Loucy (cell line): ENCODE results near the gene CHRD.

Experiments
- H2AFZ ChIP-seq: fragments of 200-600 bp; sonication (generic); 2 replicates; pipeline ENCODE4 v1.6.0; 2016; ENCODE audit warnings: antibody characterized with exemption, mild to moderate bottlenecking, low read length, moderate library complexity
- H3F3A ChIP-seq: fragments of 200-600 bp; 2 replicates; pipeline ENCODE4 v1.6.0; 2016; ENCODE audit warnings: antibody characterized with exemption, low read depth, mild to moderate bottlenecking
- H3K27me3 ChIP-seq: fragments of 200-600 bp; sonication (generic); 2 replicates; pipeline ENCODE4 v1.6.1; 2014; ENCODE audit warnings: low read length, mild to moderate bottlenecking; ENCODE audit not compliant: insufficient read depth, poor library complexity, severe bottlenecking
- H3K36me3 ChIP-seq: fragments of 200-600 bp; sonication (generic); 2 replicates; pipeline ENCODE4 v1.6.1; 2016; ENCODE audit warnings: low read length; ENCODE audit not compliant: insufficient read depth
- H3K4me1 ChIP-seq: fragments of 200-600 bp; sonication (generic); 2 replicates; pipeline ENCODE4 v1.5.1; 2014; ENCODE audit warnings: low read length, mild to moderate bottlenecking; ENCODE audit not compliant: insufficient read depth, poor library complexity, severe bottlenecking
- H3K4me2 ChIP-seq: fragments of 200-600 bp; sonication (generic); 2 replicates; pipeline ENCODE4 v1.6.0; 2014; ENCODE audit warnings: antibody characterized with exemption, low read length, low read depth, mild to moderate bottlenecking; ENCODE audit not compliant: poor library complexity, severe bottlenecking
- H3K4me3 ChIP-seq: fragments of 200-600 bp; sonication (generic); 2 replicates; pipeline ENCODE4 v1.5.1; 2014; ENCODE audit warnings: low read length, mild to moderate bottlenecking, mixed read lengths; ENCODE audit not compliant: poor library complexity, severe bottlenecking
- H3K79me2 ChIP-seq: fragments of 200-600 bp; sonication (generic); 2 replicates; pipeline ENCODE4 v1.6.1; 2014; ENCODE audit warnings: low read length; ENCODE audit not compliant: insufficient read depth
- H3K9ac ChIP-seq: fragments of 200-600 bp; sonication (generic); 2 replicates; pipeline ENCODE4 v1.6.0; 2014; ENCODE audit warnings: mild to moderate bottlenecking, low read depth, low read length, moderate library complexity; ENCODE audit not compliant: poor library complexity, severe bottlenecking
- H3K9me2 ChIP-seq: fragments of 200-600 bp; sonication (generic); replicated peaks from 2 replicates; pipeline ENCODE4 v1.6.1; 2016; ENCODE audit warnings: low read depth, low read length, mixed read lengths
- H3K9me3 ChIP-seq: fragments of 200-600 bp; sonication (generic); 2 replicates; pipeline ENCODE4 v1.6.1; 2014; ENCODE audit warnings: mild to moderate bottlenecking, antibody characterized with exemption, low read length, low read depth; ENCODE audit not compliant: insufficient read depth
- H4K20me1 ChIP-seq: fragments of 200-600 bp; sonication (generic); 2 replicates; pipeline ENCODE4 v1.6.0; 2014; ENCODE audit warnings: antibody characterized with exemption, low read length, mild to moderate bottlenecking; ENCODE audit not compliant: insufficient read depth, poor library complexity, severe bottlenecking
- EZH2phosphoT487 ChIP-seq: fragments of 200-600 bp; IDR thresholded peaks from 2 replicates; pipeline ENCODE4 v1.6.1; 2018; ENCODE audit warnings: antibody characterized with exemption, mild to moderate bottlenecking, moderate library complexity, borderline replicate concordance
- TF ChIP-seq, protein P1 (sequence below): fragments of 200-600 bp; sonication (generic); conservative IDR thresholded peaks from 2 replicates; pipeline ENCODE4 v1.5.1; 2014; ENCODE audit warnings: mild to moderate bottlenecking, antibody characterized with exemption, low read length

CHRD gene

DNA sequence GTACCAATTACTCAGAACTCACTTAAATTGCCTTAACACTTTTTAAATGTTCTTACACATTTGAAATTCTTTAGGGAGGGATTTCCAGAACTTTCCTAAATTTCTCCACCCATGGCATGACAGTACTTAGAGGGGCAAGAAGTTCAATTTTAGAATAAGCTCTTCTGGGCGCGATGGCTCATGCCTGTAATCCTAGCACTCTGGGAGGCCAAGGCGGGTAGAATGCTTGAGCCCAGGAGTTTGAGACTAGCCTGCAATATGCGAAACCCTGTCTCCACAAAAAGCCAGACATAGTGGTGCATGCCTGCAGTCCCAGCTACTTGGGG, 31.8 kb upstream of the CHRD start:
- H3K4me1 ChIP-seq = no peaks in the 10 kb centered on the region
- no peaks in the 10 kb centered on the region for H3K36me3 ChIP-seq
- H3K4me2 ChIP-seq = no peak overlapping the region
- H3K79me2 ChIP-seq = no peaks in the 10 kb centered on the region
- no peaks in the 10 kb centered on the region for H3K27me3 ChIP-seq
- H4K20me1 ChIP-seq = no peaks in the 10 kb centered on the region
- H3F3A ChIP-seq = no peaks in the 10 kb centered on the region
- H3K9ac ChIP-seq = no peak overlapping the region
- H3K9me2 ChIP-seq = no peaks in the 10 kb centered on the region
- H3K4me3 ChIP-seq = no peak overlapping the region
- TF ChIP-seq, protein P1, sequence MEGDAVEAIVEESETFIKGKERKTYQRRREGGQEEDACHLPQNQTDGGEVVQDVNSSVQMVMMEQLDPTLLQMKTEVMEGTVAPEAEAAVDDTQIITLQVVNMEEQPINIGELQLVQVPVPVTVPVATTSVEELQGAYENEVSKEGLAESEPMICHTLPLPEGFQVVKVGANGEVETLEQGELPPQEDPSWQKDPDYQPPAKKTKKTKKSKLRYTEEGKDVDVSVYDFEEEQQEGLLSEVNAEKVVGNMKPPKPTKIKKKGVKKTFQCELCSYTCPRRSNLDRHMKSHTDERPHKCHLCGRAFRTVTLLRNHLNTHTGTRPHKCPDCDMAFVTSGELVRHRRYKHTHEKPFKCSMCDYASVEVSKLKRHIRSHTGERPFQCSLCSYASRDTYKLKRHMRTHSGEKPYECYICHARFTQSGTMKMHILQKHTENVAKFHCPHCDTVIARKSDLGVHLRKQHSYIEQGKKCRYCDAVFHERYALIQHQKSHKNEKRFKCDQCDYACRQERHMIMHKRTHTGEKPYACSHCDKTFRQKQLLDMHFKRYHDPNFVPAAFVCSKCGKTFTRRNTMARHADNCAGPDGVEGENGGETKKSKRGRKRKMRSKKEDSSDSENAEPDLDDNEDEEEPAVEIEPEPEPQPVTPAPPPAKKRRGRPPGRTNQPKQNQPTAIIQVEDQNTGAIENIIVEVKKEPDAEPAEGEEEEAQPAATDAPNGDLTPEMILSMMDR = no peak
- no peak for TF ChIP-seq EZH2phosphoT487
- no peaks in the 10 kb centered on the region for H3K9me3 ChIP-seq
- no peak overlapping the region for H2AFZ ChIP-seq

DNA sequence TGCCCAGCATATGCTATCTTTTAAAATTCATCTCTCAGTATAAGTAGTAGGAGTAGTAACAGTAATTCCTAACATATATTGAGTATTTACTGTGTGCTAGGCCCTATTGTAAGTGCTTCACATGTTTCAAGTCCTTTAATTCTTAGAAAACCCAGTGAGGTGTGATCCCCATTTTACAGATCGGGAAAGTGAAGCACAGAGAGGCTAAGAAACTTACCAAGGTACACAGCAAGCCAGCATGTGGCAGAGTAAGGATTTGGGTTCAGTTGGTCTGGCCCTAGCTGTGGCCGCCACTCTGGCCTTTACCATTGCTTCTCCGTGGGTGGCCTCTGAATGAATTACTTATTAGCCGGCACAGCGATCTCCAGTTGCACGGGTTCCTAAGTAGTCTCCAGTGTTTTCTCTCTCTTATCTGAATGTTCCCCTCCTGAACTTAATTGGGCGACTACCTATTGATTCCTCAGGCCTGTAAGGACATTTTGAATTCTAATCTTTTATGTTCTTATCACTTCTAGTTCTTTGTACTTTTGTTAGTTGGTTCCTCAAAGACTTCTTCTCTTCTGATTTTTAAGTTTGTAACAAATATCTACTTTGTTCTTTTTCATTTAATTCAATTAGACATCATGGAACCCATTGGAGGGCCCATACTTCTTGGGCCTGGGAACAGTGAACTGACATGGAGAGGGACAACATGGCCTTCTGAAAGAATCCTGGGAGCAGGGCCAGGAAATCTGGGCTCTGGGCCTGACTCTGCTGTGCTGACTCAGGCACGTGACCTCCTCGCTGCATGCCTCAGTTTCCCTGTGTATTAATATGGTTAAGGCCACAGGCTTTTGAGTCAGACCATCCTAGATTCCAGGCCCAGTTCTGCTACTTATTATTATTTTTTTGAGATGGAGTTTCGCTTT, 30.0 kb upstream of the CHRD start:
- no peaks in the 10 kb centered on the region for H3K9me2 ChIP-seq
- no peaks in the 10 kb centered on the region for H3K27me3 ChIP-seq
- H3K4me3 ChIP-seq = no peak overlapping the region
- H2AFZ ChIP-seq = no peak overlapping the region
- no peaks in the 10 kb centered on the region for H3F3A ChIP-seq
- TF ChIP-seq, protein P1 = no peak
- no peak for TF ChIP-seq EZH2phosphoT487
- no peaks in the 10 kb centered on the region for H3K4me1 ChIP-seq
- H3K36me3 ChIP-seq = no peaks in the 10 kb centered on the region
- H3K4me2 ChIP-seq = no peak overlapping the region
- no peaks in the 10 kb centered on the region for H3K9me3 ChIP-seq
- H3K79me2 ChIP-seq = no peaks in the 10 kb centered on the region
- H4K20me1 ChIP-seq = no peaks in the 10 kb centered on the region
- H3K9ac ChIP-seq = no peak overlapping the region

DNA sequence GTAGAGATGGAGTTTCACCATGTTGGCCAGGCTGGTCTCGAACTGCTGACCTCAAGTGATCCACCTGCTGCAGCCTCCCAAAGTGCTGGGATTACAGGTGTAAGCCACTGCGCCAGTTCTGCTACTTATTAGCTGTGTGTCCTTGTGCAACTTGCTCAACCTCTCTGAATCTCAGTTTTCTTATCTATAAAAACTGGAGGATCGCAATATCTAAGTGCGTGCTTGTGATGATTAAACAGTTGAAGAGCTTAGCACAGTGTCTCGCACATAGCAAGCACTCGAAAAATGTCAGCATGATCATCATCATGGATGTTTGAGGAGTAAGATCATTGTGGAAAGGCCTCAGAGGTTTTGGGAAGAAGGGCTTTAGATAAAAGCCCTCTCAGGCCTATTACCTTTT, 29.2 kb upstream of the CHRD start:
- Histone ChIP-seq H3K9me2 (no peaks in the 10 kb centered on the region), H3K9me3 (no peaks in the 10 kb centered on the region), H3K4me2 (no peak overlapping the region), H3K4me3 (no peak overlapping the region), H3K27me3 (no peaks in the 10 kb centered on the region), H3F3A (no peaks in the 10 kb centered on the region), H3K36me3 (no peaks in the 10 kb centered on the region), H4K20me1 (no peaks in the 10 kb centered on the region), H3K9ac (no peak overlapping the region), H3K4me1 (no peaks in the 10 kb centered on the region), H3K79me2 (no peaks in the 10 kb centered on the region), H2AFZ (no peak overlapping the region)
- TF ChIP-seq, protein P1 = no peak
- no peak for TF ChIP-seq EZH2phosphoT487
